Subcutaneous abdominal adipose tissue (tissue), 5 donors: Measurements from ENCODE around the gene TBX2.

Source experiments
- H3K27ac ChIP-seq: one replicate; pipeline ENCODE4 v1.7.0; 2013; ENCODE audit warnings: low read depth, mild to moderate bottlenecking, inconsistent platforms, low read length, moderate library complexity
- H3K27me3 ChIP-seq, 5 donors: one replicate each; pipeline ENCODE4 v1.7.0; 2013; ENCODE audit warnings: low read length in 5 of 5, inconsistent platforms in 1 of 5; ENCODE audit not compliant: control insufficient read depth in 5 of 5, insufficient read depth in 4 of 5
- H3K36me3 ChIP-seq, 5 donors: one replicate each; pipeline ENCODE4 v1.7.0; 2013; ENCODE audit warnings: low read length in 5 of 5; ENCODE audit not compliant: control insufficient read depth in 5 of 5, insufficient read depth in 5 of 5
- H3K4me1 ChIP-seq, 5 donors: one replicate each; pipeline ENCODE4 v1.7.0; 2013; ENCODE audit warnings: low read length in 5 of 5, mild to moderate bottlenecking in 3 of 5, moderate library complexity in 1 of 5; ENCODE audit not compliant: control insufficient read depth in 5 of 5, insufficient read depth in 5 of 5
- H3K4me3 ChIP-seq, 5 donors: one replicate each; pipeline ENCODE4 v1.7.0; 2013; ENCODE audit warnings: low read length in 5 of 5, low read depth in 1 of 5
- H3K9ac ChIP-seq, 5 donors: one replicate each; pipeline ENCODE4 v1.7.0; 2013; ENCODE audit warnings: low read length in 5 of 5, mild to moderate bottlenecking in 4 of 5, moderate library complexity in 3 of 5
- H3K9me3 ChIP-seq, 5 donors: one replicate each; pipeline ENCODE4 v1.7.0; 2013; ENCODE audit warnings: low read length in 5 of 5; ENCODE audit not compliant: control insufficient read depth in 5 of 5
- donor health status: healthy.
- donor health status: healthy.
- donor health status: healthy.
- donor health status: healthy.
- donor health status: healthy.

The TBX2 gene

GRCh38 chr17:61402073-61402541 is 2.5 kb downstream of the TBX2 start:
- peaks cover 11 to 59% (median 51%) of the 10 kb centered on the region in 5 donors for H3K27me3 ChIP-seq
- H3K36me3 ChIP-seq = peaks cover 0 to 9% (median 6%) of the 10 kb centered on the region in 5 donors
- no peak overlapping the region for H3K27ac ChIP-seq
- H3K4me3 ChIP-seq = peak overlapping the region in 3 of 5 donors; percentile 62 to 73 (median 68)
- peaks cover 0 to 72% (median 54%) of the 10 kb centered on the region in 5 donors for H3K4me1 ChIP-seq
- H3K9ac ChIP-seq = peak overlapping the region in 1 of 5 donors; percentile 42
- no peaks in the 10 kb centered on the region for H3K9me3 ChIP-seq

GRCh38 chr17:61402978-61403800 is 3.5 kb downstream of the TBX2 start:
- Histone ChIP-seq H3K9ac (no peak overlapping the region), H3K27ac (no peak overlapping the region), H3K27me3 (peaks cover 3 to 56% (median 54%) of the 10 kb centered on the region in 5 donors), H3K4me3 (peak overlapping the region in 4 of 5 donors; percentile 39 to 62 (median 55)), H3K36me3 (peaks cover 0 to 9% (median 6%) of the 10 kb centered on the region in 5 donors), H3K9me3 (no peaks in the 10 kb centered on the region), H3K4me1 (peaks cover 5 to 73% (median 54%) of the 10 kb centered on the region in 5 donors)

GRCh38 chr17:61403801-61404662 is 4.4 kb downstream of the TBX2 start:
- H3K27ac ChIP-seq = no peak overlapping the region

GRCh38 chr17:61404663-61404912 is 4.9 kb downstream of the TBX2 start:
- Histone ChIP-seq H3K9me3 (no peaks in the 10 kb centered on the region), H3K9ac (no peak overlapping the region), H3K36me3 (peaks cover 0 to 9% (median 6%) of the 10 kb centered on the region in 5 donors), H3K4me3 (peak overlapping the region in 3 of 5 donors; percentile 51 to 62 (median 59)), H3K27ac (no peak overlapping the region), H3K27me3 (peaks cover 0 to 59% (median 46%) of the 10 kb centered on the region in 5 donors), H3K4me1 (peaks cover 5 to 70% (median 51%) of the 10 kb centered on the region in 5 donors)

More at GRCh38 chr17:61403801-61404662, 4.4 kb downstream of the TBX2 start:
- H3K4me3 ChIP-seq = peak overlapping the region in 4 of 5 donors; percentile 39 to 62 (median 55)
- peaks cover 5 to 73% (median 54%) of the 10 kb centered on the region in 5 donors for H3K4me1 ChIP-seq
- no peak overlapping the region for H3K9ac ChIP-seq
- peaks cover 0 to 9% (median 6%) of the 10 kb centered on the region in 5 donors for H3K36me3 ChIP-seq
- H3K9me3 ChIP-seq = no peaks in the 10 kb centered on the region
- H3K27me3 ChIP-seq = peaks cover 0 to 59% (median 46%) of the 10 kb centered on the region in 5 donors

GRCh38 chr17:61404913-61405685 is 5.5 kb downstream of the TBX2 start:
- no peaks in the 10 kb centered on the region for H3K9me3 ChIP-seq
- H3K27me3 ChIP-seq = peaks cover 0 to 59% (median 46%) of the 10 kb centered on the region in 5 donors
- H3K36me3 ChIP-seq = peaks cover 0 to 9% (median 6%) of the 10 kb centered on the region in 5 donors
- peaks cover 5 to 74% (median 56%) of the 10 kb centered on the region in 5 donors for H3K4me1 ChIP-seq
- H3K27ac ChIP-seq = no peak overlapping the region
- peak overlapping the region in 3 of 5 donors; percentile 51 to 62 (median 59) for H3K4me3 ChIP-seq
- H3K9ac ChIP-seq = no peak overlapping the region

- H3K27ac ChIP-seq = no peak overlapping the region
- peaks cover 5 to 78% (median 59%) of the 10 kb centered on the region in 5 donors for H3K4me1 ChIP-seq
- no peaks in the 10 kb centered on the region for H3K9me3 ChIP-seq
- H3K4me3 ChIP-seq = peak overlapping the region in 2 of 5 donors; percentile 59 to 62
- peaks cover 0 to 61% (median 46%) of the 10 kb centered on the region in 5 donors for H3K27me3 ChIP-seq
- peaks cover 0 to 9% (median 6%) of the 10 kb centered on the region in 5 donors for H3K36me3 ChIP-seq
- H3K9ac ChIP-seq = no peak overlapping the region
Measured at GRCh38 chr17:61405686-61406536, 6.3 kb downstream of the TBX2 start.

- H3K4me1 ChIP-seq = peaks cover 5 to 78% (median 58%) of the 10 kb centered on the region in 5 donors
- H3K4me3 ChIP-seq = no peak overlapping the region
- H3K36me3 ChIP-seq = peaks cover 0 to 9% (median 6%) of the 10 kb centered on the region in 5 donors
- no peaks in the 10 kb centered on the region for H3K9me3 ChIP-seq
- no peak overlapping the region for H3K27ac ChIP-seq
- peaks cover 0 to 57% (median 41%) of the 10 kb centered on the region in 5 donors for H3K27me3 ChIP-seq
- no peak overlapping the region for H3K9ac ChIP-seq
Measured at GRCh38 chr17:61406537-61406845, 6.8 kb downstream of the TBX2 start.

- H3K36me3 ChIP-seq = peaks cover 0 to 9% (median 5%) of the 10 kb centered on the region in 5 donors
- peaks cover 5 to 80% (median 60%) of the 10 kb centered on the region in 5 donors for H3K4me1 ChIP-seq
- H3K27ac ChIP-seq = no peak overlapping the region
- H3K4me3 ChIP-seq = peak overlapping the region in 1 of 5 donors; percentile 16
- peaks cover 0 to 50% (median 35%) of the 10 kb centered on the region in 5 donors for H3K27me3 ChIP-seq
- H3K9ac ChIP-seq = no peak overlapping the region
- no peaks in the 10 kb centered on the region for H3K9me3 ChIP-seq
Measured at GRCh38 chr17:61406971-61407911, 7.6 kb downstream of the TBX2 start.
